Breast epithelium (tissue), 3 donors: Measurements from ENCODE around the gene METRN.

Source experiments
- CTCF ChIP-seq, 3 donors: fragments of 450-650 bp; IDR thresholded peaks; one replicate each; pipeline ENCODE4 v1.5.1; 2016 to 2017; ENCODE audit warnings: antibody characterized with exemption in 3 of 3, mild to moderate bottlenecking in 3 of 3, moderate library complexity in 3 of 3
- POLR2A ChIP-seq: fragments of 450-650 bp; IDR thresholded peaks from one replicate; pipeline ENCODE4 v1.6.1; 2016; ENCODE audit warnings: antibody characterized with exemption, mild to moderate bottlenecking, moderate library complexity
- POLR2AphosphoS5 ChIP-seq, 3 donors: sonication (generic); formaldehyde crosslinking; IDR thresholded peaks; one replicate each; pipeline ENCODE4 v1.6.1; 2017; ENCODE audit warnings: antibody characterized with exemption in 3 of 3

DNA sequence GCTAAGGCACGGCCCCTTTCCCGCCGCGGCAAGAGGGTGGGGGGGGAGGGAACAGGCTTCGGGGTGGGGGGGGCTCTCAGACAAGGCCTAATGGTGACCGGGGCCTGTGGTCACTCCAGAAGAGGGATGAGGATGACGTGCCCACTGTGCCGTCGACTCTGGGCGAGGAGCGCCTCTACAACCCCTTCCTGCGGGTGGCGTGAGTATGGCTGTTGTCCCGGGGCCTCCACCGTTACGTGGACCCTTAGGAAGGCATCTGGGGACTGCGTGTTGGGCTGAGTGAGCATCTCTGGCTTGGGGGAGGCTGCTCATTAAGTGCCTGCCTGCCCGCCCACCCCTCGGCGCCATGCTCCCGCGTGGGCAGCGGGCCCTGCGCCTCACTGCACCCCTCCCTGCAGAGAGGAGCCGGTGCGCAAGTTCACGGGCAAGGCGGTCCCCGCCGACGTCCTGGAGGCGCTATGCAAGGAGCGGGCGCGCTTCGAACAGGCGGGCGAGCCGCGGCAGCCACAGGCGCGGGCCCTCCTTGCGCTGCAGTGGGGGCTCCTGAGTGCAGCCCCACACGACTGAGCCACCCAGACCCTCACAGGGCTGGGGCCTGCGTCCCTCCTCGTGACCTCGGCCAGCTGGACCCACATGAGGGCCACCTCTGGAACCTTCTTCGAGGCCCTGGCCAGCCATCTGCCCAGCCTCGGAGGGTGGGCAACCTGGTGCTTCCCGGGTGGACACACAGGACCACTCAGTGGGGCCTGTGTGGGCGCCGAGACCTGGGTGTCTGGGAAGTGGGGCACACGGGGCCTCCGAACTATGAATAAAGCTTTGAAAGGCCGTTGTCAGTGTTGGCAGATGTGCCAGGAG is 14.2 kb downstream of the METRN start:
- no peak for TF ChIP-seq POLR2A
- no peak for TF ChIP-seq CTCF (IDR thresholded peaks at IDR 0.05)
- no peak for TF ChIP-seq POLR2AphosphoS5 (IDR thresholded peaks at IDR 0.05)
